ENCODE measurements around the gene HIF1AN. TPM values are rescaled to one million over a fixed set of nuclear protein-coding genes. Genes with fewer than 3 reads are reported as not detected.

The HIF1AN gene
- total RNA-seq (2022; extraction: Qiagen RNA extraction): 12.3 to 19.1 TPM (median 16.9 TPM) in 5 replicates

GRCh38 chr10:100535715-100536353, at the start of gene HIF1AN:
Gene HIF1AN (plus strand): TSS chr10:100535943. CDS start chr10:100535959, 16 bp downstream.

DNA sequence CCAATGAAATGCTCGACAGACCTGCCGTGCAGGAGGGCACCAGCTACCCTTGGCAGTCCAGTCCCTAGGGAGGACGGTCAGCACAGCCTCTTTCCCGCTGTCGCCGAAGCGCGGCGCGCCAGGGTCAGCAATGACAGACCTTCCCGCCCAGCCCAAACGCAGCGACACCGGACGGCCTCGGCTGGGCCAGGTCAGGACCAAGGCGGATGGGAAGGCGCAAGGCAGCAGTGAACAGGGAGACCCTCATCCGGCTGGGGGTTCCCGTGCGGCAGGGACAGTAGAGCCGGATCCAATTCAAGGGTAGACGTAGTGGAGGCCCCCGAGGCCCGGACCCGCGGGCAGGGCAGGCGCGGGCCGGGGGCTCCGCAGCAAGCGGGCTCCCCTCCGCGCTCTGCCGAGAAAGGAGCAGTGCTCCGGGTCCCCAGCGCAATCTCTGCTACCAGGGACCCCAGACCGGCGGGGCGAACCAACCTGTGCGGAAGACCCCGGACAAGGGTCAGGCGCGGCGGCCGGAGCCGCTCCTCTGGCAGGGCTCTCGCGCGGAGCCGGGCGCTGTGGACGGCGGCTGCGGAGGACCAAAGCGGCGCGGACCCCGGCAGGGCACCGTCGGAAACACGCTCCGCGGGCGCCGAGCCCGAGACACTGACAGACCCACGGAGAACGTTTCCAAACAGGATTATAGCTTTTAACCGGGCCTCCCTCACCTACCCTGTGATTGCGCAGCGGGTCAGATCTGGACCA, 16.3 kb upstream of the HIF1AN start, which contains the start of gene SEC31B:
Gene SEC31B (minus strand): TSS at position 551 of the 741 bp plus-strand sequence. CDS start 2,909 bp downstream, outside the sequence.

DNA sequence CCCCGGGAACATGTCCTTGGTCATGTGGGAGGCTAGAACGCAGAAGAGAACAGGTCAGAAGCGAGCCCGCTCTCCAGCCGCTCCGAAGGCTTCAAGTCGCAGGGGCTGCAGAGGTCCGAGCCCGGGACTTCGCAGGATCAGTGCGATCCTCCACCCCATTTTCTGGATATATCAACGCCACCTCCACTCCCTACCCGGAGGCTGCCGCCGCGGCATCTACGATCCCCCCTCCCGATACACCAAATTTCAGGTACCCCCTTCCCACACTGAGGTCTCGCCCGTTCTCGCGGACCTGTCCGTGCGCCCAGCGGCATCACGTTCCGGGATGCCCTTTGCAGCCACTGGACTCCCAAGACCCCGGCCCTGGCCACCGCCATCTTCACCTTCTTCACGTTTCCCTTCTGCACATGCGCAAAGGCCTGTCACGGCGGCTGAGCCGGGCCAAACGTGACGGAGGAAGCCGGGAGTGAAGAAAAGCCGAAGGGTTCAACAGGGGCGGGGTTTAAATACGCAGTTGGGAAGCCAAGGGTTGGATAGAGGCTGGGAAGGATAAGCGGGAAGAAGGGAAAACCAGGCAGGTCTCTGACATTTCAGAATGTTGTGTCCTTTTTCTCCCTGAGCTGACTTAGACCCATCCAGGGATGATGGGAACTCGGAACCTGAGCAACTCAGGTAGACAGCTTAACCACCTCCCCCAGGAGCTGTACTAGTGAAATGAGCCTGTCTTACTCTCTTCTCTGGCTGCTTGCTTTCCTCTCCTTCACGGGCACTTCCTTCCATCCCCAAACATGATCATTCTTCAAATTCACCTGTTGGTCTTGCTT, 6.1 kb upstream of the HIF1AN start, which contains the start of gene NDUFB8:
Gene NDUFB8 (minus strand): TSS at position 397 of the 824 bp plus-strand sequence. CDS start 20 bp downstream, at position 377.

Other genes starting within 250 kb of the HIF1AN start
- 88.7 to 104 TPM (median 95.5 TPM) in 5 replicates for gene BLOC1S2, start 249.3 kb upstream of the HIF1AN start, total RNA-seq (2022; extraction: Qiagen RNA extraction)
- gene PKD2L1, start 205.7 kb upstream of the HIF1AN start, total RNA-seq (2022; extraction: Qiagen RNA extraction): 0.06 to 0.33 TPM (median 0.16 TPM) in 4 of 5 replicates, not detected in the other
- gene SCD, start 188.7 kb upstream of the HIF1AN start, total RNA-seq (2022; extraction: Qiagen RNA extraction): 126 to 180 TPM (median 155 TPM) in 5 replicates
- 0.03 TPM in 1 of 5 replicates, not detected in the others for gene WNT8B, start 72.9 kb upstream of the HIF1AN start, total RNA-seq (2022; extraction: Qiagen RNA extraction)
- gene SEC31B, start 16.1 kb upstream of the HIF1AN start, total RNA-seq (2022; extraction: Qiagen RNA extraction): 0.98 to 2.2 TPM (median 1.7 TPM) in 5 replicates
- 270 to 296 TPM (median 288 TPM) in 5 replicates for gene NDUFB8, start 6.1 kb upstream of the HIF1AN start, total RNA-seq (2022; extraction: Qiagen RNA extraction)
- 0.19 to 0.26 TPM (median 0.22 TPM) in 5 replicates for gene PAX2, start 209.6 kb downstream of the HIF1AN start, total RNA-seq (2022; extraction: Qiagen RNA extraction)